IMR-90 (cell line): ENCODE results near the gene CYTH2. TPM values are rescaled to one million over a fixed set of nuclear protein-coding genes. Genes with fewer than 3 reads are reported as not detected.
A peak's percentile ranks its signal among the peaks of the same experiment; 100 is the strongest.

ENCODE experiments used
- ATAC-seq: fragments of 200-7000 bp; cut with Tn5 transposase; 2 replicates; pipeline ENCODE4 v1.9.1; 2020; ENCODE audit warnings: low read depth, mild to moderate bottlenecking, moderate library complexity
- BruUV-seq: library from RNA; stranded (reverse); fragments of 400-500 nt; replicated peaks from 2 replicates; lab custom pipeline; 2021; lab: Mats Ljungman, UMichigan
- CTCF ChIA-PET: fragments of 300-600 bp; formaldehyde crosslinking; extraction: SDS; loops from one replicate; lab custom pipeline; 2021; ENCODE audit warnings: antibody characterized with exemption; lab: Yijun Ruan, JAX
- POLR2A ChIA-PET: fragments of 300-600 bp; sonication (Branson Sonifier 250); formaldehyde crosslinking; loops from one replicate; lab custom pipeline; 2022; ENCODE audit warnings: antibody characterized with exemption; ENCODE audit not compliant: unreplicated experiment; lab: Charles Lee
- DNase-seq: peaks from one replicate; pipeline ENCODE4 v3.0.0; 2013
- H2AFZ ChIP-seq: replicated peaks from 2 replicates; pipeline ENCODE3; 2013; ENCODE audit warnings: low read length, mild to moderate bottlenecking; ENCODE audit not compliant: poor library complexity
- H2AK5ac ChIP-seq: 2 replicates; pipeline ENCODE4 v1.6.1; 2013; ENCODE audit warnings: low read depth, low read length, inconsistent platforms
- H2AK9ac ChIP-seq: replicated peaks from 2 replicates; pipeline ENCODE3; 2013; ENCODE audit warnings: mild to moderate bottlenecking, low read depth, low read length, moderate library complexity; ENCODE audit not compliant: poor library complexity
- H2BK120ac ChIP-seq: 2 replicates; pipeline ENCODE4 v1.6.1; 2013; ENCODE audit warnings: low read depth, low read length, inconsistent platforms
- H2BK15ac ChIP-seq: 3 replicates; pipeline ENCODE4 v1.6.1; 2013; ENCODE audit warnings: low read depth, low read length, inconsistent platforms
- H2BK20ac ChIP-seq: 2 replicates; pipeline ENCODE4 v1.6.1; 2013; ENCODE audit warnings: low read depth, mild to moderate bottlenecking, inconsistent platforms, low read length, moderate library complexity
- H2BK5ac ChIP-seq: 2 replicates; pipeline ENCODE4 v1.6.1; 2013; ENCODE audit warnings: mild to moderate bottlenecking, low read depth, low read length, inconsistent platforms; ENCODE audit not compliant: poor library complexity, severe bottlenecking
- H3K14ac ChIP-seq: replicated peaks from 2 replicates; pipeline ENCODE4 v1.6.1; 2013; ENCODE audit warnings: low read depth, low read length, inconsistent platforms
- H3K18ac ChIP-seq: 2 replicates; pipeline ENCODE4 v1.6.1; 2013; ENCODE audit warnings: low read depth, low read length, control low read depth
- H3K23ac ChIP-seq: 2 replicates; pipeline ENCODE4 v1.6.1; 2013; ENCODE audit warnings: low read depth, low read length, inconsistent platforms
- H3K27ac ChIP-seq: 2 replicates; pipeline ENCODE4 v1.5.1; 2013; ENCODE audit warnings: mild to moderate bottlenecking, control low read depth, low read length; ENCODE audit not compliant: insufficient read depth
- H3K27me3 ChIP-seq: 2 replicates; pipeline ENCODE4 v1.6.1; 2013; ENCODE audit warnings: low read length; ENCODE audit not compliant: control insufficient read depth, insufficient read depth
- H3K36me3 ChIP-seq: 2 replicates; pipeline ENCODE4 v1.6.1; 2013; ENCODE audit warnings: low read length, mixed read lengths; ENCODE audit not compliant: control insufficient read depth, insufficient read depth
- H3K4ac ChIP-seq: 2 replicates; pipeline ENCODE4 v1.6.1; 2013; ENCODE audit warnings: low read depth, low read length, inconsistent platforms
- H3K4me1 ChIP-seq: 2 replicates; pipeline ENCODE4 v1.6.1; 2013; ENCODE audit warnings: low read length, mixed read lengths; ENCODE audit not compliant: control insufficient read depth, insufficient read depth
- H3K4me2 ChIP-seq: 2 replicates; pipeline ENCODE4 v1.6.1; 2013; ENCODE audit warnings: low read depth, mild to moderate bottlenecking, control low read depth, low read length, moderate library complexity
- H3K4me3 ChIP-seq: 2 replicates; pipeline ENCODE4 v1.5.1; 2013; ENCODE audit warnings: low read depth, mild to moderate bottlenecking, control low read depth, low read length, moderate library complexity; ENCODE audit not compliant: insufficient read depth
- H3K56ac ChIP-seq: 2 replicates; pipeline ENCODE4 v1.6.1; 2013; ENCODE audit warnings: low read length, inconsistent platforms; ENCODE audit not compliant: insufficient read depth; ENCODE audit errors: extremely low read depth
- H3K79me1 ChIP-seq, 2 experiments: 2 replicates each; pipeline ENCODE4 v1.6.1; 2013; ENCODE audit warnings: low read length in 2 of 2, inconsistent platforms in 1 of 2, low read depth in 1 of 2
- H3K9ac ChIP-seq: 2 replicates; pipeline ENCODE4 v1.6.1; 2013; ENCODE audit warnings: low read depth, low read length, control low read depth
- H3K9me1 ChIP-seq: 2 replicates; pipeline ENCODE4 v1.6.1; 2013; ENCODE audit warnings: low read length, inconsistent platforms; ENCODE audit not compliant: insufficient read depth
- H3K9me3 ChIP-seq: 2 replicates; pipeline ENCODE4 v1.6.1; 2013; ENCODE audit warnings: low read length; ENCODE audit not compliant: control insufficient read depth, insufficient read depth
- H4K20me1 ChIP-seq: 2 replicates; pipeline ENCODE4 v1.6.1; 2013; ENCODE audit warnings: low read length, inconsistent platforms; ENCODE audit not compliant: insufficient read depth
- H4K5ac ChIP-seq: 2 replicates; pipeline ENCODE4 v1.6.1; 2013; ENCODE audit warnings: mild to moderate bottlenecking, low read depth, low read length, control low read depth
- H4K8ac ChIP-seq, 2 experiments: 2 replicates each; pipeline ENCODE4 v1.6.1; 2013; ENCODE audit warnings: low read depth in 2 of 2, low read length in 2 of 2, control low read depth in 1 of 2, inconsistent platforms in 1 of 2
- H4K91ac ChIP-seq: 2 replicates; pipeline ENCODE4 v1.6.1; 2013; ENCODE audit warnings: low read depth, low read length, inconsistent platforms; ENCODE audit not compliant: insufficient read depth
- CEBPB ChIP-seq: IDR thresholded peaks from 2 replicates; pipeline ENCODE4 v1.6.1; 2012; ENCODE audit warnings: low read depth, low read length, improper control_type of control experiment
- CHD1 ChIP-seq: IDR thresholded peaks from 2 replicates; pipeline ENCODE4 v1.6.1; 2012; ENCODE audit warnings: low read depth, low read length, improper control_type of control experiment
- CTCF ChIP-seq: conservative IDR thresholded peaks from 2 replicates; pipeline ENCODE4 v1.5.1; 2012; ENCODE audit warnings: mild to moderate bottlenecking, low read depth, low read length, improper control_type of control experiment
- ELK1 ChIP-seq: fragments of 150-350 bp; IDR thresholded peaks from 2 replicates; pipeline ENCODE4 v1.6.1; 2016; ENCODE audit warnings: low read depth, mild to moderate bottlenecking, low read length, moderate library complexity, borderline replicate concordance
- MAZ ChIP-seq: IDR thresholded peaks from 2 replicates; pipeline ENCODE4 v1.6.1; 2012; ENCODE audit warnings: low read depth, mild to moderate bottlenecking, low read length, improper control_type of control experiment, moderate library complexity, borderline replicate concordance
- POLR2A ChIP-seq: IDR thresholded peaks from 2 replicates; pipeline ENCODE4 v1.6.1; 2012; ENCODE audit warnings: mild to moderate bottlenecking, low read depth, low read length
- RFX5 ChIP-seq: IDR thresholded peaks from 2 replicates; pipeline ENCODE4 v1.8.0; 2012; ENCODE audit warnings: low read depth, mild to moderate bottlenecking, low read length, moderate library complexity
- SMC3 ChIP-seq: fragments of 150-350 bp; IDR thresholded peaks from 2 replicates; pipeline ENCODE4 v1.6.1; 2016; ENCODE audit warnings: low read depth, mild to moderate bottlenecking, antibody characterized with exemption, low read length, moderate library complexity
- USF2 ChIP-seq: fragments of 150-350 bp; IDR thresholded peaks from 2 replicates; pipeline ENCODE4 v1.6.1; 2017; ENCODE audit warnings: mild to moderate bottlenecking, antibody characterized with exemption, low read length, low read depth
- WGBS, 2 experiments: methylation state at CpG; one replicate each; pipeline versions ENCODE4 v1.1.5 to v1.1.7; 2013; ENCODE audit warnings: missing lambda C conversion rate in 2 of 2; ENCODE audit not compliant: insufficient read length in 1 of 2; ENCODE audit errors: extremely low coverage in 2 of 2; 5-methylcytosine and 5-hydroxymethylcytosine counted together
- dilution Hi-C: fragments of 300-500 bp; cut with HindIII; formaldehyde crosslinking; loops from one replicate; pipeline ENCODE4 v1.14.3; 2018; ENCODE audit warnings: low sequenced_read_pairs; ENCODE audit not compliant: unreplicated experiment
- in situ Hi-C: fragments of 300-500 bp; cut with MboI; formaldehyde crosslinking; loops from 3 replicates; pipeline ENCODE4 v1.14.3; 2019; ENCODE audit warnings: low sequenced_read_pairs, inconsistent platforms, mixed read lengths
- intact Hi-C: fragments of 100-400 bp; cut with micrococcal nuclease; formaldehyde crosslinking; loops from 2 replicates; pipeline ENCODE4 v1.10.0; 2022
- polyA plus RNA-seq, 3 experiments: library from polyadenylated mRNA; depleted of rRNA; stranded (reverse); fragments of >200 nt; gene quantifications; 2 replicates each; pipeline ENCODE4 v1.2.3, GENCODE V29; 2012; ENCODE audit warnings: low replicate concordance in 1 of 3
- total RNA-seq: library from RNA; depleted of rRNA; stranded (reverse); fragments of >200 nt; gene quantifications from 2 replicates; pipeline ENCODE4 v1.2.3, GENCODE V29; 2012

Gene CYTH2
- total and polyA plus RNA-seq, 2 of the 4 experiments (the other 2 are of a cell fraction) = 35.8 to 62.0 TPM

GRCh38 chr19:48493718-48494401, 24.7 kb downstream of the CYTH2 start:
- H3K36me3 ChIP-seq = no peaks in the 10 kb centered on the region
- peak overlapping the region; percentile 79; the same call in 1 of the 2 replicates for H3K18ac ChIP-seq
- H2AK9ac ChIP-seq = peak overlapping the region; percentile 60
- H2BK15ac ChIP-seq = no peak overlapping the region
- H2AFZ ChIP-seq = peak overlapping the region; percentile 98
- no peaks in the 10 kb centered on the region for H3K9me3 ChIP-seq
- peak overlapping the region; percentile 71 for H2BK5ac ChIP-seq
- ChIA-PET POLR2A (no interaction called here), CTCF (interaction anchor here (1.5 kb wide), 1 partner anchor 90 kb away, joined by 5 read pairs; no protein-coding TSS in a partner anchor)
- no peak overlapping the region for H3K56ac ChIP-seq
- H4K20me1 ChIP-seq = no peaks in the 10 kb centered on the region
- no peaks in the 10 kb centered on the region for H3K4me1 ChIP-seq
- no peak for DNase-seq
- H3K4me3 ChIP-seq = peak overlapping the region; percentile 87
- no TSS peak for BruUV-seq
- H3K27me3 ChIP-seq = peaks cover 17% of the 10 kb centered on the region
- H3K23ac ChIP-seq = peak overlapping the region; percentile 45; the same call in 1 of the 2 replicates
- in situ Hi-C loops (no loop called here), dilution Hi-C loops (no loop called here), intact Hi-C loops (no loop called here)
- H2BK120ac ChIP-seq = no peak overlapping the region
- H3K9ac ChIP-seq = peak overlapping the region; percentile 97
- H3K14ac ChIP-seq = peak overlapping the region; percentile 77
- 26% methylated on average over 7 of the region's 70 CpGs; no CpG with 5 or more reads in 1 of the 2 experiments for WGBS, 2 experiments
- peak overlapping the region; percentile 95 for H3K4me2 ChIP-seq
- peak; percentile 2 for ATAC-seq
- H3K79me1 ChIP-seq = peaks cover 0 to 9% of the 10 kb centered on the region in 2 experiments; a peak in 1 of 4 replicates
- peak overlapping the region; percentile 89 for H3K27ac ChIP-seq
- peak overlapping the region; percentile 79 to 92; a peak in 3 of 4 replicates for H4K8ac ChIP-seq
- TF ChIP-seq MAZ = no peak
- TF ChIP-seq USF2 = no peak
- no peak for TF ChIP-seq CTCF
- no peak for TF ChIP-seq POLR2A
- TF ChIP-seq CEBPB = no peak
- TF ChIP-seq SMC3 = no peak
- no peak for TF ChIP-seq ELK1
- no peak for TF ChIP-seq CHD1
- no peak for TF ChIP-seq RFX5
- H4K91ac ChIP-seq = peak overlapping the region; percentile 81; the same call in 1 of the 2 replicates
- peak overlapping the region; percentile 80; the same call in 1 of the 2 replicates for H2AK5ac ChIP-seq
- peak overlapping the region; percentile 73 for H3K4ac ChIP-seq
- H3K9me1 ChIP-seq = peaks cover 4% of the 10 kb centered on the region
- H4K5ac ChIP-seq = peak overlapping the region; percentile 96
- H2BK20ac ChIP-seq = no peak overlapping the region
